Right renal pelvis (tissue), 4 donors: ENCODE measurements around the gene REM2. TPM values are rescaled to one million over a fixed set of nuclear protein-coding genes. Genes with fewer than 3 reads are reported as not detected.

ENCODE experiments used
- DNase-seq, 4 donors: peaks; one replicate each; pipeline ENCODE4 v3.0.0-alpha.2; 2013; ENCODE audit warnings: low read depth in 4 of 4, low spot score in 3 of 4, missing footprints in 1 of 4
- polyA plus RNA-seq, 4 donors: library from polyadenylated mRNA; unstranded; fragments of 120-200 nt; gene quantifications; one replicate each; pipeline ENCODE4 v1.2.1, GENCODE V29; 2013; ENCODE audit not compliant: insufficient read length in 4 of 4

REM2 gene
- polyA plus RNA-seq, 4 donors, result 1.1 to 1.7 (median 1.3) TPM

- DNase-seq, result peak; percentile 85 to 90 (median 86)
Observed at GRCh38 chr14:22872033-22872832, 10.8 kb upstream of the REM2 start.

DNA sequence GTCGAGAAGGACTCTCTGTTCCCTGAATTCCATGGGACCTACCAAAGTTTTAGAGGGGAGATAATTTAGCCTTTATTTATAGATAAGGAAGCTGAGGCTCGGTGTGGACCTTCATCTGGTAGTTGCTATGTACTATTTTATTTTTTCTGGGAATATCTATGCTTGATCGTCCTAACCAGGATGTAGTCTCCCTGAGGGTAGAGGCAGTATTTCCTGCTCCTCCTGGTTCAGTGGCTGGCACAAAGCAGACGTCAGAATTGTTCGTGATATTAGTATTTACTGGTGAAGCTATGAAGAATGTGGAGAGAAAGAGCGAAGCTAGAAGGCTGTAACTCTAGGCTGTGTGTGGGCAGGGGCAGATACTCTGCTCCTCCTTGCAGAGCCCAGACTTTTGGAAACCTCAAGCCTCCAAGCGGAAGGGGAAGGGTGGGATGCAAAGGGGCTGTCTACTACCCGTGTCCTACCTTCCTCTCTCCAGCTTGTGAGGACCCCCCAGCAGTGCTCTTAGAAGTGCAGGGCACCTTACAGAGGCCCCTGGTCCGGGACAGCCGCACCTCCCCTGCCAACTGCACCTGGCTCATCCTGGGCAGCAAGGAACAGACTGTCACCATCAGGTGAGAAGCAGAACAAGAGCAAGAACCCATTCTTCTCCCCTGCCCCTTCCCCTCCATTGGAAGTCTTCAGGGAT lies 10.0 kb upstream of the REM2 start:
- DNase-seq, result no peak

GRCh38 chr14:22875003-22875747 lies 7.8 kb upstream of the REM2 start:
- DNase-seq, result no peak

- no peak for DNase-seq
Observed at GRCh38 chr14:22875748-22876319, 7.2 kb upstream of the REM2 start.

DNA sequence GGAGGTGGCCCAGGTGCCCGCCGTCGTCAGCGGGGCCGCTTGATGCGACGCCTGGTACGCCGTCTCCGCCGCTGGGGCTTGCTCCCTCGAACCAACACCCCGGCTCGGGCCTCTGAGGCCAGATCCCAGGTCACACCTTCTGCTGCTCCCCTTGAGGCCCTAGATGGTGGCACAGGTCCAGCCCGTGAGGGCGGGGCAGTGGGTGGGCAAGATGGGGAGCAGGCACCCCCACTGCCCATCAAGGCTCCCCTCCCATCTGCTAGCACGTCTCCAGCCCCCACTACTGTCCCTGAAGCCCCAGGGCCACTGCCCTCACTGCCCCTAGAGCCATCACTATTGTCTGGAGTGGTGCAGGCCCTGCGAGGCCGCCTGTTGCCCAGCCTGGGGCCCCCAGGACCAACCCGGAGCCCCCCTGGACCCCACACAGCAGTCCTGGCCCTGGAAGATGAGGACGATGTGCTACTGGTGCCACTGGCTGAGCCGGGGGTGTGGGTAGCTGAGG lies 6.0 kb upstream of the REM2 start:
- no peak for DNase-seq

- DNase-seq, result no peak
Observed at GRCh38 chr14:22878271-22879246, 4.5 kb upstream of the REM2 start.

- no peak for DNase-seq
Observed at GRCh38 chr14:22882064-22882463, 958 bp upstream of the REM2 start.

DNA sequence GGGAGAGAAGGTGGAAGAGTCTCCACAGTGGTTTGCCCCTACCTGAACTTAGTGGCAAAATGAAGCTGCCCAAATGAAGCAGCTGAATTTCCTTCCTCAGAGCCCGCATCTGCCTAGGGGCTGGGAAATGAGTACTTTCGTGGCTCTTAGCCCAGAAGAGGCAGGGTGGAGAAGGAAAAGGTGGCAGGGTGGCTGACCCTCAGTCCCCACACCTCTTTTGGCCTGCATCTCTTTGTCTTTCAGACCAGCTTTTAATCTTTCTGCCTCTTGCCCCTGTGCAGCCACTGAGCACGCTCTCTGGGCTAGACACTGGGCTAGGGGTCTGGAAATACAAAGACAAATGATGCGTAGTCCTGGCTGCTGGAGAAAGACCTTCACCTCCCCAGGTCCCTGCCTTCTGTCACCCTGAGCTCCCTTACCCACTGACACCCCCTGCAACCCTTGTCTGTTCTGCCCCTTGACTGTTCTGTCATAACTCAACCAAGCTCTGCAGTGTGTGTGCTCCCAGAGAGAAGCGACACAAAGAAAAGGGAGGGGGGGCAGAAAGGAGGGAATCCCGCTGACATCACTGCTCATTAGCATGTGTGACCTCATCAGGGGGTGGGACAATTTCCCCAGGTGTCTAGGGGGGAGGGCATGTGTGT lies 371 bp upstream of the REM2 start:
- DNase-seq, result peak in 3 of 4 donors; percentile 66 to 68 (median 67)

GRCh38 chr14:22884076-22884737 lies 1.2 kb downstream of the REM2 start:
- DNase-seq, result no peak

- no peak for DNase-seq
Observed at GRCh38 chr14:22884738-22885523, 1.9 kb downstream of the REM2 start.

DNA sequence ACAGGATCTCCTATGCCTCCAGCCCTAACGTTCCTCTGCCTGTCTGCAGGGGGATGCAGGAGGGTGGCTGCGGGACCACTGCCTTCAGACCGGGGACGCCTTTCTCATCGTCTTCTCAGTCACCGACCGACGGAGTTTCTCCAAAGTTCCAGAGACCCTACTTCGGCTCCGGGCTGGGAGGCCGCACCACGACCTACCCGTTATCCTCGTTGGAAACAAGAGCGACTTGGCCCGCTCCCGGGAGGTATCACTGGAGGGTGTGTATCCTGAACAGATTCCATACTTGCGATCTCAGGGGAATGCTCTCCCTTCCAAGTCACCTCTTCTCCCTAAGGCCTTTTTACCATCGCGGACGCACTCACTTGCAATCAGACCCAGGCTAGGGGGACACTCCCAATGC lies 3.0 kb downstream of the REM2 start:
- no peak for DNase-seq

- peak in 3 of 4 donors; percentile 49 to 69 (median 58) for DNase-seq
Observed at GRCh38 chr14:22886500-22887259, 3.7 kb downstream of the REM2 start.

DNA sequence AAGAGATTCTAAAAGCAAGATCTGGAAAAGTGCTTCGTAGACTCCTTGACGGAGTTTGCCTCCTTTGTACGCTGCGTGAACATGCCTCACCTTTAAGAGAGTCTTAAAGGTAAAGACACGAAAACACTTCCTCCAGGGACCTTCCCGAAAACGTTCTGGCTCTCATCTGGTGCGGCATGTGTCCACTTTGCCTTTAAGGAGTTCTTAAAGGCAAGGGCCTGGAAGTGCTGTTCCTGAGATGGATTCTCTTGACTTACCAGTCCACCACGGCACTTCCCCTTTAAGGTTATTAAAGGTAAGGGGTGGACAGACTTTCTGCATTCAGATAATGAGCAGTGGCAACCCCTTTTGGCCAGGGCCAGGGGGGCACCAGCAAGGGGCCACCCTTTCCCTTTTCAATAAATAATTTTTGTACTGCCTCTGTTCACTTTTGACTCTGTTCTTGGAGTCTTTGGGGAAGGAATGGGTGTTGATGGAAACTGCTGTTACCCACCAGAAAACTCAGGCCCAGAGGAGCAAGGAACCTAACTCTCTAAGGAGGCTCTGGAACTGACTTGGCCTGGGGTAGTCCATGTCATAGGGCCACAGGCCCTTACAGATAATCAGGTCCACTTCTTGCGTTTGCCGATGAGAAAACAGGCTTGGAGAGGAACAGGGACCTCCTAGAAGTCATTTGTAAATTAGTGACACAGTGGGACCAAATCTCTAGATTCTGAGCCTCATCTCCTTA lies 4.4 kb downstream of the REM2 start:
- peak in 3 of 4 donors; percentile 75 to 89 (median 86) for DNase-seq

DNA sequence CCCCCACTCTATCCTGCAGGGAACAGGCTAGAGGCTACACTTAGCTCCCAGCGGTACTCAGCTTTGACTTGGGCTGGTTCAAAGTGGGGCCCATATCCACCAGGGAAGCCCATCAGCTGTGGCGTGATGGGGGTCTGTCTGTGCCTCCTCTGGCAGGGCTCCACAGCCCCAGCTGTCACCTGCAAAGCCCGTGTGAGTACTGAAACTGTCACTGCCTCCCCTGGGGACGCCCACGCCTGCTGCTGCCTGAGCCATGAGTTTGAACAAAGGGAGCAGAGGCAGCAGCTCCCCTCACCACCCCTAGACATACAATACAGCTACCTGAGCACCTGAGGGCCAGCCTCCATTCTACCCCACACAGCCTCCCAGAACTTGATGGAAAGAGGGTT lies 5.0 kb downstream of the REM2 start:
- no peak for DNase-seq

- no peak for DNase-seq
Observed at GRCh38 chr14:22888662-22889061, 5.6 kb downstream of the REM2 start.

DNA sequence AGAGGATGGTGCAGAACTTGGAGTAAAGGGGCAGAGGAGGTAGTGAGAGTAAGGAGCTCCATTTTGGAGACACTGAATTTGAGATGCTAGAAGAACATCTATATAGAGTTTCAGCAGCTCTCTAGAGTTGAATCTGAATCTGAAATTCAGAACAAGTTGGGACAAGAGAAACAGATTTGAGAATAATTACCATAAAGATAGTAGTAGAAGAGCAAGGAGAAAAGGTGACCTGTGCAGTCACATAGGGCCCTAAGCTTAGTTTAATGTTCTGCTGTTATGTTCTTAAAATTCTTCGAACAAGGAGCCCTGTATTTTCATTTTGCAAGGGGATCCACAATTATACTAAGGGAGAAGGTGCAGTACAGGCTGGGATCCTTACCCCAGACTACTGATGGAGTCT lies 7.4 kb downstream of the REM2 start:
- DNase-seq, result no peak
